H1 (cell line): ENCODE measurements around the gene RNF186. TPM values are rescaled to one million over a fixed set of nuclear protein-coding genes. Genes with fewer than 3 reads are reported as not detected.

Source experiments
- CTCF ChIA-PET: fragments of 300-600 bp; sonication (Branson Sonifier 250); formaldehyde crosslinking; loops from one replicate; lab custom pipeline; 2021; ENCODE audit not compliant: partially characterized antibody; lab: Charles Lee
- POLR2A ChIA-PET: fragments of 300-600 bp; sonication (Branson Sonifier 250); formaldehyde crosslinking; loops from one replicate; lab custom pipeline; 2021; ENCODE audit warnings: inconsistent platforms; ENCODE audit not compliant: partially characterized antibody; lab: Charles Lee
- DNase-seq, 2 experiments: peaks; one replicate each; pipeline versions ENCODE4 v3.0.0 to v3.0.0-alpha.2; 2010 to 2022; ENCODE audit warnings: low spot score in 2 of 2, low read depth in 1 of 2, mixed read lengths in 1 of 2
- FAIRE-seq: peaks from 2 replicates; lab custom pipeline; 2011; peaks lifted over from hg19 to GRCh38; lab: Jason Lieb, UNC
- H2AFZ ChIP-seq: 2 replicates; pipeline ENCODE4 v1.8.1; 2012; ENCODE audit warnings: low read length, inconsistent platforms
- H2AK5ac ChIP-seq: 2 replicates; pipeline ENCODE4 v1.6.1; 2013; ENCODE audit warnings: low read depth, low read length
- H2BK120ac ChIP-seq: replicated peaks from 2 replicates; pipeline ENCODE3; 2013; ENCODE audit warnings: low read depth, low read length, inconsistent platforms
- H2BK12ac ChIP-seq: 2 replicates; pipeline ENCODE4 v1.6.1; 2013; ENCODE audit warnings: low read depth, low read length
- H2BK15ac ChIP-seq: 2 replicates; pipeline ENCODE4 v1.6.1; 2013; ENCODE audit warnings: low read length
- H2BK20ac ChIP-seq: 2 replicates; pipeline ENCODE4 v1.6.1; 2013; ENCODE audit warnings: low read length
- H2BK5ac ChIP-seq: 2 replicates; pipeline ENCODE4 v1.6.1; 2013; ENCODE audit warnings: low read depth, low read length
- H3K14ac ChIP-seq: 2 replicates; pipeline ENCODE4 v1.6.1; 2013; ENCODE audit warnings: inconsistent platforms; ENCODE audit not compliant: insufficient read length
- H3K18ac ChIP-seq: 2 replicates; pipeline ENCODE4 v1.6.1; 2013; ENCODE audit warnings: low read length; ENCODE audit errors: extremely low read depth
- H3K23ac ChIP-seq: 2 replicates; pipeline ENCODE4 v1.6.1; 2013; ENCODE audit warnings: inconsistent platforms; ENCODE audit not compliant: insufficient read length
- H3K23me2 ChIP-seq: 2 replicates; pipeline ENCODE4 v1.6.1; 2013; ENCODE audit warnings: low read depth, low read length
- H3K27ac ChIP-seq: 2 replicates; pipeline ENCODE4 v1.6.1; 2011; ENCODE audit warnings: low read depth, low read length, inconsistent platforms
- H3K27me3 ChIP-seq, 4 experiments: replicated peaks in 1 of 4; 1 replicate in 1 of 4; 2 replicates in 3 of 4; pipeline versions ENCODE4 v1.6.1 to v1.8.1; 2011 to 2013; ENCODE audit warnings: low read length in 3 of 4, mild to moderate bottlenecking in 3 of 4, inconsistent platforms in 2 of 4, mixed read lengths in 2 of 4, moderate library complexity in 1 of 4; ENCODE audit not compliant: control insufficient read depth in 3 of 4, insufficient read depth in 3 of 4; ENCODE audit errors: extremely low read depth in 1 of 4
- H3K36me3 ChIP-seq, 4 experiments: 2 replicates each; pipeline versions ENCODE4 v1.6.1 to v1.8.1; 2011 to 2013; ENCODE audit warnings: mild to moderate bottlenecking in 4 of 4, low read length in 3 of 4, moderate library complexity in 2 of 4, control low read depth in 1 of 4, inconsistent platforms in 1 of 4; ENCODE audit not compliant: insufficient read depth in 4 of 4, control insufficient read depth in 2 of 4
- H3K4ac ChIP-seq: replicated peaks from 2 replicates; pipeline ENCODE3; 2013; ENCODE audit warnings: low read length, low read depth, mixed read lengths, inconsistent platforms; ENCODE audit not compliant: insufficient read length
- H3K4me1 ChIP-seq, 4 experiments: replicated peaks in 1 of 4; 1 replicate in 1 of 4; 2 replicates in 3 of 4; pipeline versions ENCODE4 v1.6.1 to v1.8.1; 2011 to 2013; ENCODE audit warnings: low read length in 3 of 4, inconsistent platforms in 2 of 4, mixed read lengths in 1 of 4; ENCODE audit not compliant: insufficient read depth in 4 of 4, control insufficient read depth in 3 of 4
- H3K4me2 ChIP-seq, 2 experiments: 2 replicates each; pipeline versions ENCODE4 v1.6.1 to v1.8.1; 2011 to 2013; ENCODE audit warnings: low read depth in 2 of 2, low read length in 2 of 2, control low read depth in 1 of 2, inconsistent platforms in 1 of 2, mild to moderate bottlenecking in 1 of 2; ENCODE audit not compliant: insufficient read depth in 1 of 2
- H3K4me3 ChIP-seq, 4 experiments: fragments of 200-600, 300-600 bp in 1 of 4; sonication (generic), shearing (Covaris generic), sonication (Bioruptor Twin) in 1 of 4; 2 replicates each; pipeline versions ENCODE4 v1.5.1 to v1.8.1; 2011 to 2016; ENCODE audit warnings: low read length in 4 of 4, low read depth in 3 of 4, control low read depth in 2 of 4, inconsistent platforms in 2 of 4, mild to moderate bottlenecking in 2 of 4, mixed read lengths in 1 of 4, moderate library complexity in 1 of 4; ENCODE audit not compliant: insufficient read depth in 2 of 4; ENCODE audit errors: extremely low read depth in 1 of 4
- H3K56ac ChIP-seq: replicated peaks from 2 replicates; pipeline ENCODE3; 2013; ENCODE audit warnings: low read depth, mild to moderate bottlenecking, mixed read lengths, low read length, inconsistent platforms; ENCODE audit not compliant: insufficient read length
- H3K79me1 ChIP-seq: 2 replicates; pipeline ENCODE4 v1.6.1; 2013; ENCODE audit warnings: low read depth, low read length, control low read depth
- H3K79me2 ChIP-seq, 2 experiments: 2 replicates each; pipeline versions ENCODE4 v1.6.1 to v1.8.1; 2012 to 2013; ENCODE audit warnings: low read length in 2 of 2, mild to moderate bottlenecking in 2 of 2, inconsistent platforms in 1 of 2; ENCODE audit not compliant: insufficient read depth in 2 of 2, control insufficient read depth in 1 of 2
- H3K9ac ChIP-seq, 4 experiments: replicated peaks in 1 of 4; 1 replicate in 1 of 4; 2 replicates in 3 of 4; pipeline versions ENCODE4 v1.6.1 to v1.8.1; 2011 to 2013; ENCODE audit warnings: low read depth in 3 of 4, low read length in 3 of 4, control low read depth in 2 of 4, mild to moderate bottlenecking in 2 of 4, moderate library complexity in 2 of 4, inconsistent platforms in 1 of 4; ENCODE audit errors: extremely low read depth in 1 of 4
- H3K9me3 ChIP-seq, 2 experiments: 2 replicates each; pipeline versions ENCODE4 v1.6.1 to v1.8.1; 2012 to 2013; ENCODE audit warnings: mild to moderate bottlenecking in 2 of 2, moderate library complexity in 2 of 2, control low read depth in 1 of 2, inconsistent platforms in 1 of 2, low read depth in 1 of 2, low read length in 1 of 2, mixed read lengths in 1 of 2; ENCODE audit not compliant: insufficient read depth in 2 of 2
- H4K20me1 ChIP-seq, 2 experiments: replicated peaks in 1 of 2; 2 replicates each; pipeline versions ENCODE3 to v1.8.1; 2011 to 2013; ENCODE audit warnings: inconsistent platforms in 2 of 2, low read length in 2 of 2, mild to moderate bottlenecking in 1 of 2; ENCODE audit not compliant: insufficient read depth in 2 of 2, control insufficient read depth in 1 of 2
- H4K5ac ChIP-seq: 2 replicates; pipeline ENCODE4 v1.6.1; 2013; ENCODE audit warnings: low read length, low read depth, mixed read lengths, inconsistent platforms; ENCODE audit not compliant: insufficient read length
- H4K8ac ChIP-seq: 2 replicates; pipeline ENCODE4 v1.8.0; 2013; ENCODE audit warnings: mild to moderate bottlenecking, moderate library complexity, low read length, inconsistent platforms; ENCODE audit not compliant: insufficient read depth; ENCODE audit errors: extremely low read depth
- H4K91ac ChIP-seq: replicated peaks from 2 replicates; pipeline ENCODE3; 2013; ENCODE audit warnings: low read length, mixed read lengths, inconsistent platforms; ENCODE audit not compliant: insufficient read length
- BCL11A ChIP-seq, 2 experiments: IDR thresholded peaks; one replicate each; pipeline ENCODE4 v1.6.1; 2011; ENCODE audit warnings: low read depth in 2 of 2, low read length in 2 of 2, mild to moderate bottlenecking in 2 of 2
- BRCA1 ChIP-seq: IDR thresholded peaks from 2 replicates; pipeline ENCODE4 v1.6.1; 2012; ENCODE audit warnings: low read depth, low read length, improper control_type of control experiment
- CBX8 ChIP-seq: fragments of 300-800, 300-1000 bp; sonication (generic); IDR thresholded peaks from 2 replicates; pipeline ENCODE4 v1.7.1; 2016; ENCODE audit warnings: low read depth, low read length, borderline replicate concordance
- EGR1 ChIP-seq: IDR thresholded peaks from 2 replicates; pipeline ENCODE4 v1.6.1; 2011; ENCODE audit warnings: low read depth, low read length, borderline replicate concordance
- EP300 ChIP-seq, 2 experiments: IDR thresholded peaks; 1 replicate in 1 of 2; 2 replicates in 1 of 2; pipeline ENCODE4 v1.6.1; 2011 to 2012; ENCODE audit warnings: low read depth in 2 of 2, low read length in 2 of 2, mild to moderate bottlenecking in 2 of 2, borderline replicate concordance in 1 of 2, inconsistent platforms in 1 of 2, moderate library complexity in 1 of 2
- FOSL1 ChIP-seq: IDR thresholded peaks from 2 replicates; pipeline ENCODE4 v1.6.1; 2011; ENCODE audit warnings: mild to moderate bottlenecking, low read depth, low read length, moderate library complexity; ENCODE audit not compliant: insufficient read depth
- KDM1A ChIP-seq: fragments of 200-600, 300-600 bp; sonication (generic); IDR thresholded peaks from 2 replicates; pipeline ENCODE4 v1.7.1; 2016; ENCODE audit warnings: mild to moderate bottlenecking, low read length, borderline replicate concordance
- NRF1 ChIP-seq: IDR thresholded peaks from 2 replicates; pipeline ENCODE4 v1.6.1; 2011; ENCODE audit warnings: mild to moderate bottlenecking, low read depth, low read length, improper control_type of control experiment
- POU5F1 ChIP-seq: IDR thresholded peaks from 2 replicates; pipeline ENCODE4 v1.6.1; 2011; ENCODE audit warnings: low read depth, mild to moderate bottlenecking, low read length, moderate library complexity
- RBBP5 ChIP-seq: IDR thresholded peaks from 2 replicates; pipeline ENCODE4 v1.7.1; 2012; ENCODE audit warnings: low read depth, mild to moderate bottlenecking, inconsistent platforms, low read length, moderate library complexity, borderline replicate concordance
- SAP30 ChIP-seq: fragments of 300-600 bp; sonication (generic); IDR thresholded peaks from 2 replicates; pipeline ENCODE4 v1.7.1; 2012; ENCODE audit warnings: low read length, moderate library complexity, mild to moderate bottlenecking, inconsistent platforms; ENCODE audit not compliant: insufficient read depth, insufficient replicate concordance
- SIRT6 ChIP-seq: IDR thresholded peaks from one replicate; pipeline ENCODE4 v1.7.1; 2012; ENCODE audit warnings: low read length, inconsistent platforms
- SIX5 ChIP-seq: IDR thresholded peaks from 2 replicates; pipeline ENCODE4 v1.6.1; 2011; ENCODE audit warnings: mild to moderate bottlenecking, low read depth, low read length
- WGBS, 2 experiments: shearing (Covaris generic) in 1 of 2; methylation state at CpG; one replicate each; pipeline versions ENCODE4 v1.1.6 to v1.1.7; 2013 to 2015; ENCODE audit warnings: low lambda C conversion rate in 2 of 2, mixed read lengths in 2 of 2, inconsistent platforms in 1 of 2, low coverage in 1 of 2, missing lambda C conversion rate in 1 of 2; ENCODE audit not compliant: insufficient replicate concordance in 2 of 2, insufficient coverage in 1 of 2, insufficient read length in 1 of 2; ENCODE audit errors: extremely low coverage in 1 of 2, missing lambda C conversion rate in 1 of 2; 5-methylcytosine and 5-hydroxymethylcytosine counted together
- polyA plus RNA-seq, 7 experiments: library from polyadenylated mRNA; depleted of rRNA in 3 of 7; stranded (reverse) in 5 of 7; unstranded in 2 of 7; fragments of >200 nt in 5 of 7; fragments of 200-250 nt in 2 of 7; gene quantifications; 1 replicate in 5 of 7; 2 replicates in 1 of 7; 4 replicates in 1 of 7; pipeline versions ENCODE4 v1.2.1 to v1.2.3, GENCODE V29; 2011 to 2013; ENCODE audit warnings: missing spikeins in 2 of 7, mixed read lengths in 2 of 7
- total RNA-seq: library from RNA; stranded (reverse); fragmentation: NEBNext Ultra II Directional; extraction: Animal tissue kit (Norgen Biotek cat#: 25700); gene quantifications from 2 replicates; pipeline ENCODE4 v1.2.1, GENCODE V29; 2021
- TF ChIP-seq, protein P1 (sequence below): IDR thresholded peaks from 2 replicates; pipeline ENCODE4 v1.6.1; 2012; ENCODE audit warnings: inconsistent platforms

RNF186 gene
- total and polyA plus RNA-seq, 2 of the 8 experiments (the other 6 are each of a cell fraction or from before 2014, with no cell fraction given), result not detected

DNA sequence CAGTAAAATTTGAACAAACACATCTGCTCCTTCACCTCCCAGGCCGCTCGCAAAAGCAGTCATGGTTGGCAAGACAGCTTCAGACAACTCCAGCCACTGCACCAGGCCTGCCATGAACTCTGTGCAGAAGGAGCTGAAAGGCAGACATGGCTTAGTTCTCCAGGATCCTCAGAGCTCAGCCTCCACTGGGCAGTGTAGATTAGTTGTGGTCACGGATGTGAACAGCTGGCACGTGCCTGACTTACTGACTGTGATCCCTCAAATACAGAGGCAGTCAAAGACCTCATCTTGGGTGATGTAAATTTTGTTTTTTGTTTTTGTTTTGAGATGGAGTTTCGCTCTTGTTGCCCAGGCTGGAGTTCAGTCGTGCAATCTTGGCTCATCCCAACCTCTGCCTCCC is 43.7 kb downstream of the RNF186 start:
- Histone ChIP-seq H2BK15ac (no peak overlapping the region), H2BK5ac (no peak overlapping the region), H2AK5ac (no peak overlapping the region), H2BK120ac (no peak overlapping the region), H4K20me1 (no peaks in the 10 kb centered on the region), H4K5ac (no peak overlapping the region), H2BK12ac (no peak overlapping the region), H3K14ac (no peak overlapping the region), H3K9me3 (no peaks in the 10 kb centered on the region), H3K36me3 (no peaks in the 10 kb centered on the region), H3K18ac (no peak overlapping the region), H3K27ac (no peak overlapping the region), H3K9ac (no peak overlapping the region), H3K23me2 (no peaks in the 10 kb centered on the region), H3K79me2 (no peaks in the 10 kb centered on the region), H3K56ac (no peak overlapping the region), H3K4me1 (peaks cover 6 to 19% (median 14%) of the 10 kb centered on the region in 4 experiments), H4K91ac (no peak overlapping the region), H3K27me3 (no peaks in the 10 kb centered on the region), H2AFZ (no peak overlapping the region), H3K23ac (no peak overlapping the region), H3K4me3 (no peak overlapping the region), H2BK20ac (no peak overlapping the region), H4K8ac (no peak overlapping the region), H3K4me2 (no peak overlapping the region), H3K4ac (no peak overlapping the region), H3K79me1 (no peaks in the 10 kb centered on the region)
- no peak for FAIRE-seq
- 91% methylated on average over 6 of the region's 6 CpGs; no CpG with 5 or more reads in 1 of the 2 experiments for WGBS, 2 experiments
- no peak for DNase-seq
- ChIA-PET POLR2A (no interaction called here), CTCF (interaction anchor here (1.0 to 9.2 kb wide), 8 partner anchors 11 to 111 kb away, joined by 3 to 74 read pairs (median 4); partner anchors contain the start of gene OTUD3)
- no peak for TF ChIP-seq RBBP5
- no peak for TF ChIP-seq CBX8
- TF ChIP-seq KDM1A, result no peak
- TF ChIP-seq POU5F1, result no peak
- TF ChIP-seq EGR1, result no peak
- TF ChIP-seq, protein P1, sequence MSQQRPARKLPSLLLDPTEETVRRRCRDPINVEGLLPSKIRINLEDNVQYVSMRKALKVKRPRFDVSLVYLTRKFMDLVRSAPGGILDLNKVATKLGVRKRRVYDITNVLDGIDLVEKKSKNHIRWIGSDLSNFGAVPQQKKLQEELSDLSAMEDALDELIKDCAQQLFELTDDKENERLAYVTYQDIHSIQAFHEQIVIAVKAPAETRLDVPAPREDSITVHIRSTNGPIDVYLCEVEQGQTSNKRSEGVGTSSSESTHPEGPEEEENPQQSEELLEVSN, result no peak
- no peak for TF ChIP-seq SIX5
- TF ChIP-seq BRCA1, result no peak
- TF ChIP-seq NRF1, result no peak
- no peak for TF ChIP-seq BCL11A (IDR thresholded peaks at IDR 0.05; ENCODE audit: low read depth in 2 of 2, low read length in 2 of 2)
- TF ChIP-seq SIRT6, result no peak
- no peak for TF ChIP-seq SAP30
- TF ChIP-seq FOSL1, result no peak
- no peak for TF ChIP-seq EP300 (IDR thresholded peaks at IDR 0.05; ENCODE audit: borderline replicate concordance in 1 of 2, low read depth in 2 of 2, low read length in 2 of 2)
